ENCODE results near the gene TGFBR3. TPM values are rescaled to one million over a fixed set of nuclear protein-coding genes. Genes with fewer than 3 reads are reported as not detected.
A peak's percentile ranks its signal among the peaks of the same experiment; 100 is the strongest.

The TGFBR3 gene
- total and polyA plus RNA-seq, 9 of the 15 experiments (the other 6 are each of a cell fraction or from before 2014, with no cell fraction given): 3.6 to 32.4 (median 15.6) TPM

- Histone ChIP-seq H3K27ac (ENCODE audit: extremely low read depth, low read depth, low read length) (no peak overlapping the region), H3K4me1 (replicated peaks in 1 of 2; ENCODE audit: control insufficient read depth in 2 of 2, insufficient read depth in 2 of 2, low read length in 2 of 2) (no peaks in the 10 kb centered on the region; a peak in 2 of 5 replicates), H3K79me2 (ENCODE audit: control insufficient read depth, insufficient read depth, low read length) (no peaks in the 10 kb centered on the region), H3K4me2 (ENCODE audit: insufficient read depth, low read length) (no peak overlapping the region), H3K9me3 (replicated peaks; ENCODE audit: control insufficient read depth, insufficient read depth, low read depth, low read length) (no peaks in the 10 kb centered on the region), H3K9ac (ENCODE audit: insufficient read depth in 1 of 2, low read depth in 2 of 2, low read length in 2 of 2) (0 out of 4 replicates have a peak overlapping the region, but pooled peaks of 1 of the 2 experiments have one; percentile 12), H3K9me1 (ENCODE audit: control insufficient read depth, insufficient read depth, low read length) (no peaks in the 10 kb centered on the region), H3K36me3 (ENCODE audit: control insufficient read depth, insufficient read depth, low read length) (peaks cover 7% of the 10 kb centered on the region; the same call in 1 of the 3 replicates), H3K4me3 (no peak overlapping the region), H3K27me3 (ENCODE audit: control insufficient read depth in 2 of 2, insufficient read depth in 2 of 2, low read length in 2 of 2) (no peaks in the 10 kb centered on the region), H4K20me1 (replicated peaks; ENCODE audit: control insufficient read depth, insufficient read depth, low read length) (no peaks in the 10 kb centered on the region), H2AFZ (ENCODE audit: low read depth, low read length) (peak overlapping the region; percentile 25; the same call in 1 of the 2 replicates)
- ChIA-PET CTCF (ENCODE audit: low intra/inter-chr PET ratio) (no interaction called here), POLR2A (interaction anchor here (0.6 kb wide), 1 partner anchor 1134 kb away, joined by 3 read pairs; no protein-coding TSS in a partner anchor)
- in situ Hi-C loops (cut with MboI): no loop called here
- no TSS peak for BruUV-seq (replicated peaks)
- ATAC-seq: no peak; the same call in 2 of the 3 replicates
- 60% methylated on average over 1 of the region's 1 CpG for whole genome bisulfite sequencing (ENCODE audit: insufficient coverage, low coverage, missing lambda C conversion rate)
- FAIRE-seq: no peak
- no peak for DNase-seq (ENCODE audit: extremely low read depth in 1 of 4, low spot score in 3 of 4)
- intact Hi-C loops (cut with micrococcal nuclease): no loop called here
- no peak for TF ChIP-seq RBM14 (IDR thresholded peaks at IDR 0.05; ENCODE audit: borderline replicate concordance, insufficient read depth, low read depth, low read length)
- no peak for TF ChIP-seq SAP30 (IDR thresholded peaks at IDR 0.05; ENCODE audit: borderline replicate concordance, insufficient read depth, low read depth, low read length, poor library complexity, severe bottlenecking)
- no peak for TF ChIP-seq ZNF551 (CRISPR knock-in tag; IDR thresholded peaks at IDR 0.05)
- TF ChIP-seq GATAD2B (IDR thresholded peaks at IDR 0.05; ENCODE audit: borderline replicate concordance): no peak
- TF ChIP-seq TAL1 (IDR thresholded peaks at IDR 0.05): no peak
- TF ChIP-seq L3MBTL2 (IDR thresholded peaks at IDR 0.05): no peak
- no peak for TF ChIP-seq UBTF (IDR thresholded peaks at IDR 0.05; ENCODE audit: borderline replicate concordance in 1 of 2, low read depth in 2 of 2, low read length in 2 of 2)
- no peak for TF ChIP-seq KAT8 (IDR thresholded peaks at IDR 0.05; ENCODE audit: low read depth)
- TF ChIP-seq JUNB (CRISPR knock-in tag; conservative IDR thresholded peaks at IDR 0.05): no peak
- TF ChIP-seq ZEB2 (IDR thresholded peaks at IDR 0.05): no peak
- no peak for TF ChIP-seq DACH1 (IDR thresholded peaks at IDR 0.05; ENCODE audit: partially characterized antibody)
- TF ChIP-seq TEAD2 (tag; IDR thresholded peaks at IDR 0.05): no peak
- TF ChIP-seq, protein P1, sequence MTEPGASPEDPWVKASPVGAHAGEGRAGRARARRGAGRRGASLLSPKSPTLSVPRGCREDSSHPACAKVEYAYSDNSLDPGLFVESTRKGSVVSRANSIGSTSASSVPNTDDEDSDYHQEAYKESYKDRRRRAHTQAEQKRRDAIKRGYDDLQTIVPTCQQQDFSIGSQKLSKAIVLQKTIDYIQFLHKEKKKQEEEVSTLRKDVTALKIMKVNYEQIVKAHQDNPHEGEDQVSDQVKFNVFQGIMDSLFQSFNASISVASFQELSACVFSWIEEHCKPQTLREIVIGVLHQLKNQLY (CRISPR knock-in tag; conservative IDR thresholded peaks at IDR 0.05): no peak
- TF ChIP-seq SMAD2 (IDR thresholded peaks at IDR 0.05; ENCODE audit: low read depth, low read length): no peak
- no peak for TF ChIP-seq NR2C1 (IDR thresholded peaks at IDR 0.05)
- no peak for TF ChIP-seq NR2C1 (tag; IDR thresholded peaks at IDR 0.05)
- no peak for TF ChIP-seq PREB (CRISPR knock-in tag; IDR thresholded peaks at IDR 0.05)
- TF ChIP-seq ZNF76 (CRISPR knock-in tag; IDR thresholded peaks at IDR 0.05; ENCODE audit: borderline replicate concordance): no peak
- no peak for TF ChIP-seq ZNF766 (CRISPR knock-in tag; conservative IDR thresholded peaks at IDR 0.05)
Observed at GRCh38 chr1:91891969-91892368, 6.0 kb upstream of the TGFBR3 start.
